ENCODE measurements around the gene EVC2. TPM values are rescaled to one million over a fixed set of nuclear protein-coding genes. Genes with fewer than 3 reads are reported as not detected.

Gene EVC2
- total and polyA plus RNA-seq, 3 experiments from 2014 or later, result 0.84 to 1.3 (median 0.92) TPM

- Mint-ChIP-seq H3K27me3 (peaks cover 0 to 6% of the 10 kb centered on the region in 2 donors), H3K27ac (no peak overlapping the region), H3K4me3 (no peak overlapping the region), H3K4me1 (no peaks in the 10 kb centered on the region), H3K36me3 (no peaks in the 10 kb centered on the region), H3K9me3 (peaks cover 6 to 10% (median 9%) of the 10 kb centered on the region in 5 donors)
- no peaks in the 10 kb centered on the region for H3K9me3 ChIP-seq (ENCODE audit: low read length)
- DNase-seq, result no peak
- POLR2A ChIA-PET, result no interaction called here
- H3K4me3 ChIP-seq (ENCODE audit: low read length), result no peak overlapping the region
- H3K36me3 ChIP-seq (ENCODE audit: insufficient read depth, low read length), result no peaks in the 10 kb centered on the region
- H3K27ac ChIP-seq (ENCODE audit: low read depth, low read length), result no peak overlapping the region
- CTCF ChIA-PET, result no interaction called here
- no peaks in the 10 kb centered on the region for H3K4me1 ChIP-seq (ENCODE audit: insufficient read depth, low read length)
- H3K27me3 ChIP-seq (ENCODE audit: insufficient read depth, low read length, poor library complexity, severe bottlenecking), result no peaks in the 10 kb centered on the region
Measured at GRCh38 chr4:5720157-5720850, 11.9 kb upstream of the EVC2 start.

- Histone ChIP-seq H3K4me1 (ENCODE audit: insufficient read depth, low read length) (no peaks in the 10 kb centered on the region), H3K27me3 (ENCODE audit: insufficient read depth, low read length, poor library complexity, severe bottlenecking) (no peaks in the 10 kb centered on the region), H3K4me3 (ENCODE audit: low read length) (no peak overlapping the region), H3K9me3 (ENCODE audit: low read length) (no peaks in the 10 kb centered on the region), H3K27ac (ENCODE audit: low read depth, low read length) (no peak overlapping the region), H3K36me3 (ENCODE audit: insufficient read depth, low read length) (no peaks in the 10 kb centered on the region)
- Mint-ChIP-seq H3K4me3 (no peak overlapping the region), H3K27me3 (peaks cover 0 to 6% of the 10 kb centered on the region in 2 donors), H3K4me1 (no peaks in the 10 kb centered on the region), H3K9me3 (peaks cover 12 to 18% (median 17%) of the 10 kb centered on the region in 5 donors), H3K27ac (no peak overlapping the region), H3K36me3 (no peaks in the 10 kb centered on the region)
- ChIA-PET CTCF (no interaction called here), POLR2A (no interaction called here)
- DNase-seq, result no peak
Measured at GRCh38 chr4:5719350-5720055, 11.1 kb upstream of the EVC2 start.

GRCh38 chr4:5718411-5718810 lies 10.1 kb upstream of the EVC2 start:
- no peak overlapping the region for H3K27ac Mint-ChIP-seq
- Histone ChIP-seq H3K4me3 (ENCODE audit: low read length) (no peak overlapping the region), H3K36me3 (ENCODE audit: insufficient read depth, low read length) (no peaks in the 10 kb centered on the region), H3K27ac (ENCODE audit: low read depth, low read length) (no peak overlapping the region), H3K4me1 (ENCODE audit: insufficient read depth, low read length) (no peaks in the 10 kb centered on the region), H3K27me3 (ENCODE audit: insufficient read depth, low read length, poor library complexity, severe bottlenecking) (no peaks in the 10 kb centered on the region), H3K9me3 (ENCODE audit: low read length) (no peaks in the 10 kb centered on the region)
- no peaks in the 10 kb centered on the region for H3K4me1 Mint-ChIP-seq
- ChIA-PET CTCF (no interaction called here), POLR2A (no interaction called here)
- peaks cover 17 to 21% (median 20%) of the 10 kb centered on the region in 5 donors for H3K9me3 Mint-ChIP-seq
- peaks cover 0 to 6% of the 10 kb centered on the region in 2 donors for H3K27me3 Mint-ChIP-seq
- no peaks in the 10 kb centered on the region for H3K36me3 Mint-ChIP-seq
- DNase-seq, result no peak
- no peak overlapping the region for H3K4me3 Mint-ChIP-seq

- CTCF ChIA-PET, result no interaction called here
- Histone ChIP-seq H3K27ac (ENCODE audit: low read depth, low read length) (no peak overlapping the region), H3K27me3 (ENCODE audit: insufficient read depth, low read length, poor library complexity, severe bottlenecking) (no peaks in the 10 kb centered on the region), H3K4me3 (ENCODE audit: low read length) (no peak overlapping the region), H3K36me3 (ENCODE audit: insufficient read depth, low read length) (no peaks in the 10 kb centered on the region), H3K4me1 (ENCODE audit: insufficient read depth, low read length) (no peaks in the 10 kb centered on the region), H3K9me3 (ENCODE audit: low read length) (no peaks in the 10 kb centered on the region)
- Mint-ChIP-seq H3K4me1 (peaks cover 0 to 1% (median 0%) of the 10 kb centered on the region in 3 donors), H3K9me3 (peaks cover 17 to 21% (median 20%) of the 10 kb centered on the region in 5 donors), H3K4me3 (no peak overlapping the region), H3K36me3 (no peaks in the 10 kb centered on the region), H3K27me3 (peaks cover 0 to 8% of the 10 kb centered on the region in 2 donors), H3K27ac (no peak overlapping the region)
- no peak for DNase-seq
- POLR2A ChIA-PET, result no interaction called here
Measured at GRCh38 chr4:5717449-5718158, 9.2 kb upstream of the EVC2 start.

GRCh38 chr4:5716391-5716790 lies 8.0 kb upstream of the EVC2 start:
- Histone ChIP-seq H3K4me1 (ENCODE audit: insufficient read depth, low read length) (no peaks in the 10 kb centered on the region), H3K4me3 (ENCODE audit: low read length) (no peak overlapping the region), H3K36me3 (ENCODE audit: insufficient read depth, low read length) (no peaks in the 10 kb centered on the region), H3K27ac (ENCODE audit: low read depth, low read length) (no peak overlapping the region), H3K9me3 (ENCODE audit: low read length) (no peaks in the 10 kb centered on the region), H3K27me3 (ENCODE audit: insufficient read depth, low read length, poor library complexity, severe bottlenecking) (no peaks in the 10 kb centered on the region)
- no peak overlapping the region for H3K4me3 Mint-ChIP-seq
- ChIA-PET POLR2A (no interaction called here), CTCF (no interaction called here)
- no peak overlapping the region for H3K27ac Mint-ChIP-seq
- H3K36me3 Mint-ChIP-seq, result no peaks in the 10 kb centered on the region
- no peak for DNase-seq
- peaks cover 9 to 17% of the 10 kb centered on the region in 2 donors for H3K27me3 Mint-ChIP-seq
- peaks cover 1 to 9% (median 3%) of the 10 kb centered on the region in 3 donors for H3K4me1 Mint-ChIP-seq
- H3K9me3 Mint-ChIP-seq, result peaks cover 17 to 22% (median 21%) of the 10 kb centered on the region in 5 donors

- POLR2A ChIA-PET, result no interaction called here
Measured at GRCh38 chr4:5715357-5715756, 7.0 kb upstream of the EVC2 start.

GRCh38 chr4:5713861-5714260 lies 5.5 kb upstream of the EVC2 start:
- CTCF ChIA-PET, result no interaction called here
- no peak overlapping the region for H3K4me3 ChIP-seq (ENCODE audit: low read length)
- H3K36me3 ChIP-seq (ENCODE audit: insufficient read depth, low read length), result no peaks in the 10 kb centered on the region
- H3K4me3 Mint-ChIP-seq, result no peak overlapping the region
- H3K9me3 Mint-ChIP-seq, result peaks cover 15 to 24% (median 21%) of the 10 kb centered on the region in 5 donors
- H3K4me1 ChIP-seq (ENCODE audit: insufficient read depth, low read length), result no peaks in the 10 kb centered on the region
- peaks cover 3% of the 10 kb centered on the region for H3K27me3 ChIP-seq (ENCODE audit: insufficient read depth, low read length, poor library complexity, severe bottlenecking)
- peaks cover 20 to 26% of the 10 kb centered on the region in 2 donors for H3K27me3 Mint-ChIP-seq
- H3K9me3 ChIP-seq (ENCODE audit: low read length), result no peaks in the 10 kb centered on the region
- peaks cover 5 to 14% (median 8%) of the 10 kb centered on the region in 3 donors for H3K4me1 Mint-ChIP-seq
- POLR2A ChIA-PET, result no interaction called here
- H3K36me3 Mint-ChIP-seq, result no peaks in the 10 kb centered on the region
- H3K27ac ChIP-seq (ENCODE audit: low read depth, low read length), result no peak overlapping the region
- DNase-seq, result no peak
- H3K27ac Mint-ChIP-seq, result no peak overlapping the region

More at GRCh38 chr4:5715357-5715756, 7.0 kb upstream of the EVC2 start:
- Histone ChIP-seq H3K4me1 (ENCODE audit: insufficient read depth, low read length) (no peaks in the 10 kb centered on the region), H3K4me3 (ENCODE audit: low read length) (no peak overlapping the region), H3K27me3 (ENCODE audit: insufficient read depth, low read length, poor library complexity, severe bottlenecking) (peaks cover 3% of the 10 kb centered on the region), H3K36me3 (ENCODE audit: insufficient read depth, low read length) (no peaks in the 10 kb centered on the region), H3K27ac (ENCODE audit: low read depth, low read length) (no peak overlapping the region), H3K9me3 (ENCODE audit: low read length) (no peaks in the 10 kb centered on the region)
- no peak for DNase-seq
- H3K4me3 Mint-ChIP-seq, result no peak overlapping the region
- no peaks in the 10 kb centered on the region for H3K36me3 Mint-ChIP-seq
- CTCF ChIA-PET, result no interaction called here
- H3K4me1 Mint-ChIP-seq, result peaks cover 5 to 14% (median 8%) of the 10 kb centered on the region in 3 donors
- no peak overlapping the region for H3K27ac Mint-ChIP-seq
- peaks cover 17 to 22% (median 21%) of the 10 kb centered on the region in 5 donors for H3K9me3 Mint-ChIP-seq
- peaks cover 13 to 23% of the 10 kb centered on the region in 2 donors for H3K27me3 Mint-ChIP-seq

- no peak for DNase-seq
- H3K27ac Mint-ChIP-seq, result no peak overlapping the region
- ChIA-PET POLR2A (no interaction called here), CTCF (no interaction called here)
- no peaks in the 10 kb centered on the region for H3K9me3 ChIP-seq (ENCODE audit: low read length)
- H3K4me1 ChIP-seq (ENCODE audit: insufficient read depth, low read length), result no peaks in the 10 kb centered on the region
- H3K4me1 Mint-ChIP-seq, result peaks cover 5 to 14% (median 8%) of the 10 kb centered on the region in 3 donors
- H3K36me3 ChIP-seq (ENCODE audit: insufficient read depth, low read length), result no peaks in the 10 kb centered on the region
- H3K4me3 ChIP-seq (ENCODE audit: low read length), result no peak overlapping the region
- H3K27me3 ChIP-seq (ENCODE audit: insufficient read depth, low read length, poor library complexity, severe bottlenecking), result peaks cover 3% of the 10 kb centered on the region
- H3K9me3 Mint-ChIP-seq, result peaks cover 12 to 24% (median 21%) of the 10 kb centered on the region in 5 donors
- peak overlapping the region in 1 of 7 donors; percentile 69 for H3K4me3 Mint-ChIP-seq
- peaks cover 22 to 26% of the 10 kb centered on the region in 2 donors for H3K27me3 Mint-ChIP-seq
- no peaks in the 10 kb centered on the region for H3K36me3 Mint-ChIP-seq
- H3K27ac ChIP-seq (ENCODE audit: low read depth, low read length), result no peak overlapping the region
Measured at GRCh38 chr4:5712931-5713330, 4.6 kb upstream of the EVC2 start.
